ENCODE results near the gene SLC22A1. TPM values are rescaled to one million over a fixed set of nuclear protein-coding genes. Genes with fewer than 3 reads are reported as not detected.

The SLC22A1 gene
- total and polyA plus RNA-seq, 2 of the 13 experiments (the other 11 are each of a cell fraction or from before 2014, with no cell fraction given) = 0.80 to 0.87 TPM

DNA sequence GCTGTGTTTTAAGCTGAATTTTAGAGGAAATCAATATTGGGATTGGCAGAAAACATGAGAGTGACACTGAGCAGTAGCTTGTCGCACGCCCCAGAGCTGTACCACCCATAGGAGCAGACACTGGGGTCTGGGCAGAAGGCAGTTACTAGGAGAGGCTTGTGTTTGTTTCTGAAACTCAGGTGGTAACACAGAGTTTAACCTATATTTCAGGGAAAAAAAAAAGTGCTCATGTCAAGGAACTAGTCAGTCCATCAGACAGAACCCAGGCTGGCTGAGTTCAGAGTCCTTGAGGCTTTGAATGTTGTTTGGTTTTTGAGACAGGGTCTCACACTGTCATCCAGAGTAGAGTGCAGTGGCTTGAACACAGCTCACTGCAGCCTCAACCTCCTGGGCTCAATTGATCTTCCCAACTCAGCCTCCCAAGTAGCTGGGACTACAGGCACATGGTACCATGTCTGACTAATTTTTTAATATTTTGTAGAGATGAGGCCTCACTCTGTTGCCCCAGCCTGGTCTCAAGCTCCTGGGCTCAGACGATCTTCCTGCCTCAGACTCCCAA lies 6.6 kb downstream of the SLC22A1 start (continued):
- no peak for TF ChIP-seq NR2F1 (CRISPR knock-in tag; IDR thresholded peaks at IDR 0.05)
- TF ChIP-seq ZNF24 (IDR thresholded peaks at IDR 0.05) = no peak
- no peak for TF ChIP-seq SSRP1 (CRISPR knock-in tag; IDR thresholded peaks at IDR 0.05)
- TF ChIP-seq ZNF441 (CRISPR knock-in tag; IDR thresholded peaks at IDR 0.05; ENCODE audit: borderline replicate concordance) = no peak
- TF ChIP-seq, protein P1, sequence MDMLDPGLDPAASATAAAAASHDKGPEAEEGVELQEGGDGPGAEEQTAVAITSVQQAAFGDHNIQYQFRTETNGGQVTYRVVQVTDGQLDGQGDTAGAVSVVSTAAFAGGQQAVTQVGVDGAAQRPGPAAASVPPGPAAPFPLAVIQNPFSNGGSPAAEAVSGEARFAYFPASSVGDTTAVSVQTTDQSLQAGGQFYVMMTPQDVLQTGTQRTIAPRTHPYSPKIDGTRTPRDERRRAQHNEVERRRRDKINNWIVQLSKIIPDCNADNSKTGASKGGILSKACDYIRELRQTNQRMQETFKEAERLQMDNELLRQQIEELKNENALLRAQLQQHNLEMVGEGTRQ (IDR thresholded peaks at IDR 0.05; ENCODE audit: low read depth, low read length) = no peak
- TF ChIP-seq, protein P1 (CRISPR knock-in tag; IDR thresholded peaks at IDR 0.05; ENCODE audit: borderline replicate concordance) = peak; percentile 52; the same call in 1 of the 2 replicates
- no peak for TF ChIP-seq HNF4G (IDR thresholded peaks at IDR 0.05; ENCODE audit: borderline replicate concordance, low read depth, low read length)
- TF ChIP-seq HNF4G (CRISPR knock-in tag; IDR thresholded peaks at IDR 0.05; ENCODE audit: borderline replicate concordance, low read depth) = 0 out of 2 replicates have a peak, but pooled peaks have one; percentile 20
- TF ChIP-seq U2AF1 (optimal IDR thresholded peaks at IDR 0.05; ENCODE audit: low read depth, low read length) = no peak
- TF ChIP-seq, protein P2, sequence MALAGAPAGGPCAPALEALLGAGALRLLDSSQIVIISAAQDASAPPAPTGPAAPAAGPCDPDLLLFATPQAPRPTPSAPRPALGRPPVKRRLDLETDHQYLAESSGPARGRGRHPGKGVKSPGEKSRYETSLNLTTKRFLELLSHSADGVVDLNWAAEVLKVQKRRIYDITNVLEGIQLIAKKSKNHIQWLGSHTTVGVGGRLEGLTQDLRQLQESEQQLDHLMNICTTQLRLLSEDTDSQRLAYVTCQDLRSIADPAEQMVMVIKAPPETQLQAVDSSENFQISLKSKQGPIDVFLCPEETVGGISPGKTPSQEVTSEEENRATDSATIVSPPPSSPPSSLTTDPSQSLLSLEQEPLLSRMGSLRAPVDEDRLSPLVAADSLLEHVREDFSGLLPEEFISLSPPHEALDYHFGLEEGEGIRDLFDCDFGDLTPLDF (CRISPR knock-in tag; IDR thresholded peaks at IDR 0.05) = no peak
- TF ChIP-seq ZNF772 (CRISPR knock-in tag; IDR thresholded peaks at IDR 0.05) = no peak
- TF ChIP-seq RARG (CRISPR knock-in tag; IDR thresholded peaks at IDR 0.05; ENCODE audit: low read depth) = no peak
- TF ChIP-seq RORA (CRISPR knock-in tag; IDR thresholded peaks at IDR 0.05) = no peak
- TF ChIP-seq ERF (CRISPR knock-in tag; IDR thresholded peaks at IDR 0.05) = 0 out of 2 replicates have a peak, but pooled peaks have one; percentile 25
- TF ChIP-seq SP5 (CRISPR knock-in tag; IDR thresholded peaks at IDR 0.05; ENCODE audit: borderline replicate concordance, low read depth) = no peak
- TF ChIP-seq ELF3 (CRISPR knock-in tag; IDR thresholded peaks at IDR 0.05) = 0 out of 2 replicates have a peak, but pooled peaks have one; percentile 26
- no peak for TF ChIP-seq YEATS2 (CRISPR knock-in tag; IDR thresholded peaks at IDR 0.05; ENCODE audit: borderline replicate concordance)
- TF ChIP-seq, protein P3, sequence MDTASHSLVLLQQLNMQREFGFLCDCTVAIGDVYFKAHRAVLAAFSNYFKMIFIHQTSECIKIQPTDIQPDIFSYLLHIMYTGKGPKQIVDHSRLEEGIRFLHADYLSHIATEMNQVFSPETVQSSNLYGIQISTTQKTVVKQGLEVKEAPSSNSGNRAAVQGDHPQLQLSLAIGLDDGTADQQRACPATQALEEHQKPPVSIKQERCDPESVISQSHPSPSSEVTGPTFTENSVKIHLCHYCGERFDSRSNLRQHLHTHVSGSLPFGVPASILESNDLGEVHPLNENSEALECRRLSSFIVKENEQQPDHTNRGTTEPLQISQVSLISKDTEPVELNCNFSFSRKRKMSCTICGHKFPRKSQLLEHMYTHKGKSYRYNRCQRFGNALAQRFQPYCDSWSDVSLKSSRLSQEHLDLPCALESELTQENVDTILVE (CRISPR knock-in tag; IDR thresholded peaks at IDR 0.05) = no peak
- TF ChIP-seq, protein P4, sequence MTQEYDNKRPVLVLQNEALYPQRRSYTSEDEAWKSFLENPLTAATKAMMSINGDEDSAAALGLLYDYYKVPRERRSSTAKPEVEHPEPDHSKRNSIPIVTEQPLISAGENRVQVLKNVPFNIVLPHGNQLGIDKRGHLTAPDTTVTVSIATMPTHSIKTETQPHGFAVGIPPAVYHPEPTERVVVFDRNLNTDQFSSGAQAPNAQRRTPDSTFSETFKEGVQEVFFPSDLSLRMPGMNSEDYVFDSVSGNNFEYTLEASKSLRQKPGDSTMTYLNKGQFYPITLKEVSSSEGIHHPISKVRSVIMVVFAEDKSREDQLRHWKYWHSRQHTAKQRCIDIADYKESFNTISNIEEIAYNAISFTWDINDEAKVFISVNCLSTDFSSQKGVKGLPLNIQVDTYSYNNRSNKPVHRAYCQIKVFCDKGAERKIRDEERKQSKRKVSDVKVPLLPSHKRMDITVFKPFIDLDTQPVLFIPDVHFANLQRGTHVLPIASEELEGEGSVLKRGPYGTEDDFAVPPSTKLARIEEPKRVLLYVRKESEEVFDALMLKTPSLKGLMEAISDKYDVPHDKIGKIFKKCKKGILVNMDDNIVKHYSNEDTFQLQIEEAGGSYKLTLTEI (CRISPR knock-in tag; conservative IDR thresholded peaks at IDR 0.05) = no peak
- TF ChIP-seq MTA3 (CRISPR knock-in tag; IDR thresholded peaks at IDR 0.05) = no peak
- no peak for TF ChIP-seq CCDC6 (CRISPR knock-in tag; IDR thresholded peaks at IDR 0.05)
- TF ChIP-seq ATF7 (IDR thresholded peaks at IDR 0.05) = no peak
- TF ChIP-seq ATF7 (CRISPR knock-in tag; IDR thresholded peaks at IDR 0.05) = no peak
- TF ChIP-seq ZFX (CRISPR knock-in tag; IDR thresholded peaks at IDR 0.05; ENCODE audit: low read depth) = peak; percentile 20; the same call in 1 of the 2 replicates
- TF ChIP-seq, protein P5, sequence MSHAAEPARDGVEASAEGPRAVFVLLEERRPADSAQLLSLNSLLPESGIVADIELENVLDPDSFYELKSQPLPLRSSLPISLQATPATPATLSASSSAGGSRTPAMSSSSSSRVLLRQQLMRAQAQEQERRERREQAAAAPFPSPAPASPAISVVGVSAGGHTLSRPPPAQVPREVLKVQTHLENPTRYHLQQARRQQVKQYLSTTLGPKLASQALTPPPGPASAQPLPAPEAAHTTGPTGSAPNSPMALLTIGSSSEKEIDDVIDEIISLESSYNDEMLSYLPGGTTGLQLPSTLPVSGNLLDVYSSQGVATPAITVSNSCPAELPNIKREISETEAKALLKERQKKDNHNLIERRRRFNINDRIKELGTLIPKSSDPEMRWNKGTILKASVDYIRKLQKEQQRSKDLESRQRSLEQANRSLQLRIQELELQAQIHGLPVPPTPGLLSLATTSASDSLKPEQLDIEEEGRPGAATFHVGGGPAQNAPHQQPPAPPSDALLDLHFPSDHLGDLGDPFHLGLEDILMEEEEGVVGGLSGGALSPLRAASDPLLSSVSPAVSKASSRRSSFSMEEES (CRISPR knock-in tag; IDR thresholded peaks at IDR 0.05) = no peak

Data from HepG2 (cell line).